Adipocyte (in vitro differentiated cells): ENCODE results near the gene ANAPC7.

Experiments used
- DNase-seq: peaks from one replicate; pipeline ENCODE4 v3.0.0-alpha.2; 2015; ENCODE audit warnings: low read depth
- H3K27me3 ChIP-seq: replicated peaks from 2 replicates; pipeline ENCODE4 v1.7.0; 2013; ENCODE audit warnings: mild to moderate bottlenecking, low read length, moderate library complexity; ENCODE audit not compliant: control insufficient read depth, insufficient read depth
- H3K36me3 ChIP-seq: 2 replicates; pipeline ENCODE4 v1.7.0; 2013; ENCODE audit warnings: low read length, mild to moderate bottlenecking, moderate library complexity; ENCODE audit not compliant: control insufficient read depth, insufficient read depth, severe bottlenecking
- H3K4me1 ChIP-seq: 2 replicates; pipeline ENCODE4 v1.7.0; 2013; ENCODE audit warnings: mild to moderate bottlenecking, low read length, moderate library complexity; ENCODE audit not compliant: control insufficient read depth, insufficient read depth
- H3K4me3 ChIP-seq: 2 replicates; pipeline ENCODE4 v1.7.0; 2013; ENCODE audit warnings: mild to moderate bottlenecking, low read length, moderate library complexity
- H3K9ac ChIP-seq: 2 replicates; pipeline ENCODE4 v1.7.0; 2013; ENCODE audit warnings: mild to moderate bottlenecking, low read length, moderate library complexity
- H3K9me3 ChIP-seq: 2 replicates; pipeline ENCODE4 v1.7.0; 2013; ENCODE audit warnings: mild to moderate bottlenecking, low read length, moderate library complexity; ENCODE audit not compliant: control insufficient read depth

The ANAPC7 gene

GRCh38 chr12:110330544-110330943 lies 73.0 kb downstream of the ANAPC7 start:
- H3K9me3 ChIP-seq: no peaks in the 10 kb centered on the region
- H3K36me3 ChIP-seq: peaks cover 94% of the 10 kb centered on the region
- peaks cover 5% of the 10 kb centered on the region for H3K4me1 ChIP-seq
- no peak overlapping the region for H3K9ac ChIP-seq
- peak; percentile 60 for DNase-seq
- no peaks in the 10 kb centered on the region for H3K27me3 ChIP-seq
- no peak overlapping the region for H3K4me3 ChIP-seq

GRCh38 chr12:110330124-110330523 lies 73.4 kb downstream of the ANAPC7 start:
- H3K9me3 ChIP-seq: no peaks in the 10 kb centered on the region
- no peak overlapping the region for H3K4me3 ChIP-seq
- no peak for DNase-seq
- no peak overlapping the region for H3K9ac ChIP-seq
- peaks cover 5% of the 10 kb centered on the region for H3K4me1 ChIP-seq
- H3K36me3 ChIP-seq: peaks cover 94% of the 10 kb centered on the region
- no peaks in the 10 kb centered on the region for H3K27me3 ChIP-seq

DNA sequence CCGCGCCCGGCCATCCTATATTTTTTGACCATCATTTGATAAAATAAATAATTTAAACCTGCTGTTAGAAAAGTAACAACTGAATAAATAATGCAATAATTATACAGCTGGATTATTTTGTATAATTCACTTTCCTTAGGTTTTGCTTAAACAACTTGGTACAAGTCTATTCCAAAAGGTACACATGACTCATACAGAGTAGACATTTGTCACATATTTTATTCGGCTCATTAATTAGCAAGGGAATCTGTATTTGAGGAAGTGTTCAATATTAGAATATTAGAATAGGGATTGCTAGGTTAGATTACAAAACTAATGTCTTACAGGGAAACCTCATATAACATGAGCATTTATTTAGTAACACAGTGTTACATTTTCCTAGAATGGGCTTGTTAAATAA lies 73.8 kb downstream of the ANAPC7 start:
- Histone ChIP-seq H3K4me3 (no peak overlapping the region), H3K36me3 (peaks cover 94% of the 10 kb centered on the region), H3K9ac (no peak overlapping the region), H3K9me3 (no peaks in the 10 kb centered on the region), H3K4me1 (peaks cover 5% of the 10 kb centered on the region), H3K27me3 (no peaks in the 10 kb centered on the region)
- DNase-seq: no peak
